Measurements from ENCODE around the gene ASCL3. TPM values are rescaled to one million over a fixed set of nuclear protein-coding genes. Genes with fewer than 3 reads are reported as not detected.

Gene ASCL3
- total and polyA plus RNA-seq, 8 donors: 1.8 TPM; not detected in 7

- intact Hi-C loops (cut with DNase I; ENCODE audit: low total_unique reads): no loop called here
- no peak overlapping the region for H3K4me3 ChIP-seq
- no peaks in the 10 kb centered on the region for H3K9me3 ChIP-seq
- no peak overlapping the region for H3K27ac ChIP-seq
- TF ChIP-seq POLR2A (IDR thresholded peaks at IDR 0.05) (no peak), EP300 (IDR thresholded peaks at IDR 0.05) (no peak), CTCF (IDR thresholded peaks at IDR 0.05) (no peak), POLR2AphosphoS5 (IDR thresholded peaks at IDR 0.05) (no peak)
- no peak for DNase-seq
- 86 to 94% (median 90%) methylated on average over 5 of the region's 5 CpGs for WGBS, 5 donors
- no peaks in the 10 kb centered on the region for H3K27me3 ChIP-seq
- peaks cover 3 to 52% (median 39%) of the 10 kb centered on the region in 4 donors for H3K36me3 ChIP-seq
- no peaks in the 10 kb centered on the region for H3K4me1 ChIP-seq
These were observed 17.1 kb downstream of the ASCL3 start for GRCh38 chr11:8925711-8926110.

- Histone ChIP-seq H3K27me3 (no peaks in the 10 kb centered on the region), H3K36me3 (peaks cover 22 to 82% (median 70%) of the 10 kb centered on the region in 4 donors), H3K4me3 (no peak overlapping the region), H3K27ac (no peak overlapping the region), H3K9me3 (no peaks in the 10 kb centered on the region), H3K4me1 (peaks cover 0 to 8% (median 4%) of the 10 kb centered on the region in 4 donors)
- DNase-seq: no peak
- intact Hi-C loops (cut with DNase I; ENCODE audit: low total_unique reads): no loop called here
- TF ChIP-seq POLR2AphosphoS5 (IDR thresholded peaks at IDR 0.05) (no peak), CTCF (IDR thresholded peaks at IDR 0.05) (no peak), EP300 (IDR thresholded peaks at IDR 0.05) (no peak), POLR2A (IDR thresholded peaks at IDR 0.05) (no peak)
- 76 to 91% (median 86%) methylated on average over 4 to 5 of the region's 5 CpGs for WGBS, 5 donors
These were observed 20.1 kb downstream of the ASCL3 start for GRCh38 chr11:8922691-8923090.

GRCh38 chr11:8917157-8917825 is 25.5 kb downstream of the ASCL3 start:
- intact Hi-C loops (cut with DNase I; ENCODE audit: low total_unique reads): no loop called here
- Histone ChIP-seq H3K9me3 (no peaks in the 10 kb centered on the region), H3K4me1 (peaks cover 12 to 47% (median 31%) of the 10 kb centered on the region in 4 donors), H3K27ac (peak overlapping the region in 4 of 5 donors; percentile 21 to 65 (median 41)), H3K4me3 (no peak overlapping the region), H3K27me3 (no peaks in the 10 kb centered on the region), H3K36me3 (peaks cover 22 to 64% (median 56%) of the 10 kb centered on the region in 4 donors)
- no peak for TF ChIP-seq POLR2AphosphoS5 (IDR thresholded peaks at IDR 0.05)
- no peak for TF ChIP-seq CTCF (IDR thresholded peaks at IDR 0.05)
- TF ChIP-seq EP300 (IDR thresholded peaks at IDR 0.05): no peak
- no peak for TF ChIP-seq POLR2A (IDR thresholded peaks at IDR 0.05)
- WGBS, 5 donors: 50 to 72% (median 66%) methylated on average over 5 of the region's 5 CpGs
- DNase-seq: peak; percentile 42 to 56

GRCh38 chr11:8914661-8915018 is 28.2 kb downstream of the ASCL3 start:
- Histone ChIP-seq H3K9me3 (no peaks in the 10 kb centered on the region), H3K36me3 (peaks cover 9 to 37% (median 29%) of the 10 kb centered on the region in 4 donors), H3K27ac (peak overlapping the region in 3 of 5 donors; percentile 41 to 76 (median 72)), H3K4me1 (peaks cover 22 to 63% (median 47%) of the 10 kb centered on the region in 4 donors), H3K4me3 (peak overlapping the region in 2 of 4 donors; percentile 5 to 32), H3K27me3 (no peaks in the 10 kb centered on the region)
- intact Hi-C loops (cut with DNase I; ENCODE audit: low total_unique reads): no loop called here
- TF ChIP-seq POLR2AphosphoS5 (IDR thresholded peaks at IDR 0.05) (no peak), CTCF (IDR thresholded peaks at IDR 0.05) (peak in 1 of 7 experiments; percentile 1)
- WGBS, 5 donors: 57 to 66% (median 59%) methylated on average over 4 of the region's 4 CpGs
- no peak for DNase-seq
